Adrenal gland (tissue), 19 donors: ENCODE measurements around the gene NIFK. TPM values are rescaled to one million over a fixed set of nuclear protein-coding genes. Genes with fewer than 3 reads are reported as not detected.

Experiments
- DNase-seq, 7 donors: peaks; one replicate each; pipeline ENCODE4 v3.0.0-alpha.2; 2019 to 2020
- H3K27ac ChIP-seq, 5 donors: fragments of 200-600 bp; sonication (generic) in 4 of 5; 1 replicate in 3 of 5; 2 replicates in 2 of 5; pipeline versions ENCODE4 v1.5.1 to v1.8.0; 2016 to 2020; ENCODE audit warnings: mild to moderate bottlenecking in 1 of 5
- H3K27me3 ChIP-seq: fragments of 200-600 bp; 2 replicates; pipeline ENCODE4 v1.8.0; 2021
- H3K36me3 ChIP-seq, 2 donors: fragments of 200-600 bp; replicated peaks in 1 of 2; 1 replicate in 1 of 2; 2 replicates in 1 of 2; pipeline versions ENCODE4 v1.5.1 to v1.8.0; 2018 to 2022
- H3K4me1 ChIP-seq, 2 donors: fragments of 200-600 bp; replicated peaks in 1 of 2; 1 replicate in 1 of 2; 2 replicates in 1 of 2; pipeline versions ENCODE4 v1.5.1 to v1.8.0; 2018 to 2021
- H3K4me3 ChIP-seq, 4 donors: fragments of 200-600 bp; sonication (generic) in 3 of 4; one replicate each; pipeline ENCODE4 v1.5.1; 2016 to 2018
- H3K9me3 ChIP-seq, 3 donors: fragments of 200-600 bp; sonication (generic) in 1 of 3; replicated peaks in 1 of 3; 1 replicate in 2 of 3; 2 replicates in 1 of 3; pipeline versions ENCODE4 v1.5.1 to v1.8.0; 2016 to 2021
- CTCF ChIP-seq, 6 experiments: fragments of 450-650 bp in 4 of 6; fragments of 200-600 bp in 2 of 6; sonication (generic) in 1 of 6; IDR thresholded peaks; 1 replicate in 5 of 6; 2 replicates in 1 of 6; pipeline versions ENCODE4 v1.5.1 to v1.8.0; 2016 to 2021; ENCODE audit warnings: antibody characterized with exemption in 6 of 6, mild to moderate bottlenecking in 2 of 6, moderate library complexity in 1 of 6
- POLR2A ChIP-seq, 2 donors: fragments of 450-650 bp; IDR thresholded peaks; one replicate each; pipeline ENCODE4 v1.6.1; 2017; ENCODE audit warnings: antibody characterized with exemption in 2 of 2, mild to moderate bottlenecking in 2 of 2, moderate library complexity in 1 of 2
- WGBS, 4 donors: extraction: QIAGEN DNeasy Blood & Tissue Kit in 2 of 4; methylation state at CpG; one replicate each; pipeline versions ENCODE4 v1.1.5 to v1.1.7; 2013 to 2017; 5-methylcytosine and 5-hydroxymethylcytosine counted together
- intact Hi-C, 2 donors: fragments of 100-400 bp; cut with DNase I; formaldehyde crosslinking; loops; one replicate each; pipeline versions ENCODE4 v1.14.1 to v1.15.0; 2022 to 2023
- long read RNA-seq, 10 donors: library from polyadenylated mRNA in 3 of 10; unstranded in 2 of 10; stranded (forward) in 1 of 10; transcript quantifications; one replicate each; pipeline ENCODE4 v2.0.0 and lab custom pipeline, GENCODE V29; 2021 to 2026
- polyA plus RNA-seq, 3 donors: library from polyadenylated mRNA; stranded (reverse); fragments of 200-250 nt in 2 of 3; fragments of 350-450 nt in 1 of 3; fragmentation: Illumina TruSeq in 1 of 3; extraction: RNeasy Lipid Tissue Mini Kit (QIAGEN cat#74804) in 1 of 3; gene quantifications; one replicate each; pipeline ENCODE4 v1.2.3, GENCODE V29; 2013 to 2014
- total RNA-seq, 9 donors: library from RNA; depleted of rRNA in 4 of 9; stranded (reverse); fragments of >200 nt in 4 of 9; fragments of 120-200 nt in 1 of 9; fragmentation: NEBNext Ultra II Directional in 1 of 9; extraction: Animal tissue kit (Norgen Biotek cat#: 25700) in 1 of 9; gene quantifications; one replicate each; pipeline versions ENCODE4 v1.1.0 to v1.2.4, GENCODE V29; 2013 to 2023
- donor health status: healthy with polysubstance abuse.
- donor health status: Bipolar disorder and iron deficiency.
- donor health status: DM: yes; HTN: yes; CAD: no.
- donor health status: DM: no; HTN: no; CAD: no.
- donor health status: DM: no; HTN: no; CAD: no.
- donor health status: DM: yes; HTN: yes; CAD: no.

Gene NIFK
- total RNA-seq: 10 to 100 TPM; 13.2 to 88.3 (median 38.4) TPM
- polyA plus RNA-seq: 100 to 1,000 TPM in 1 of 3 donors, 10 to 100 TPM in 2; 68.1 to 134 (median 80.9) TPM
- long read RNA-seq, donor 1, transcript NIFK-205 (4 exons, 1,096 nt): minor isoform, 12 of 39 reads
- long read RNA-seq, donor 1, transcript NIFK-201 (7 exons, 1,734 nt): major isoform, 26 of 39 reads
- long read RNA-seq, donor 1, partial matches to known transcripts: 0 of 39 reads
- long read RNA-seq, donor 1, other reads (novel, unspliced or antisense): 0 of 39 reads
- long read RNA-seq, donor 2, transcript NIFK-201 (7 exons, 1,734 nt): major isoform, 20 of 28 reads
- long read RNA-seq, donor 2, transcript NIFK-205 (4 exons, 1,096 nt): minor isoform, 7 of 28 reads
- long read RNA-seq, donor 2, partial matches to known transcripts: 0 of 28 reads
- long read RNA-seq, donor 2, other reads (novel, unspliced or antisense): 0 of 28 reads
- long read RNA-seq, donor 3, transcript NIFK-201 (7 exons, 1,734 nt): major isoform, 22 of 28 reads
- long read RNA-seq, donor 3, partial matches to known transcripts: 0 of 28 reads
- long read RNA-seq, donor 3, other reads (novel, unspliced or antisense): 0 of 28 reads
- long read RNA-seq, donor 4, transcript NIFK-205 (4 exons, 1,096 nt): major isoform, 7 of 16 reads
- long read RNA-seq, donor 4, transcript NIFK-201 (7 exons, 1,734 nt): major isoform, 7 of 16 reads
- long read RNA-seq, donor 4, partial matches to known transcripts: 1 of 16 reads
- long read RNA-seq, donor 4, other reads (novel, unspliced or antisense): 1 of 16 reads
- long read RNA-seq, donor 5, transcript NIFK-201 (7 exons, 1,734 nt): major isoform, 35 of 37 reads
- long read RNA-seq, donor 5, partial matches to known transcripts: 0 of 37 reads
- long read RNA-seq, donor 5, other reads (novel, unspliced or antisense): 1 of 37 reads
- long read RNA-seq, donor 6, transcript NIFK-205 (4 exons, 1,096 nt): major isoform, 12 of 19 reads
- long read RNA-seq, donor 6, partial matches to known transcripts: 0 of 19 reads
- long read RNA-seq, donor 6, other reads (novel, unspliced or antisense): 2 of 19 reads
- long read RNA-seq, donor 7, transcript NIFK-201 (7 exons, 1,734 nt): major isoform, 13 of 22 reads
- long read RNA-seq, donor 7, partial matches to known transcripts: 0 of 22 reads
- long read RNA-seq, donor 7, other reads (novel, unspliced or antisense): 0 of 22 reads
- long read RNA-seq, donor 8, transcript NIFK-205 (4 exons, 1,096 nt): minor isoform, 5 of 39 reads
- long read RNA-seq, donor 8, transcript NIFK-201 (7 exons, 1,734 nt): major isoform, 30 of 39 reads
- long read RNA-seq, donor 8, partial matches to known transcripts: 0 of 39 reads
- long read RNA-seq, donor 8, other reads (novel, unspliced or antisense): 0 of 39 reads
- long read RNA-seq, donor 9, transcript NIFK-201 (7 exons, 1,734 nt): major isoform, 28 of 38 reads
- long read RNA-seq, donor 9, transcript NIFK-205 (4 exons, 1,096 nt): minor isoform, 5 of 38 reads
- long read RNA-seq, donor 9, partial matches to known transcripts: 0 of 38 reads
- long read RNA-seq, donor 9, other reads (novel, unspliced or antisense): 0 of 38 reads
- long read RNA-seq, donor 10, transcript NIFK-201 (7 exons, 1,734 nt): major isoform, 11 of 18 reads
- long read RNA-seq, donor 10, partial matches to known transcripts: 0 of 18 reads
- long read RNA-seq, donor 10, other reads (novel, unspliced or antisense): 0 of 18 reads

- intact Hi-C loops: no loop called here
These were observed at the start of gene NIFK for GRCh38 chr2:121736462-121737336. Gene NIFK (minus strand): TSS chr2:121736875. CDS start chr2:121736850, 25 bp downstream.

GRCh38 chr2:121783180-121783579 is 46.5 kb upstream of the NIFK start:
- H3K9me3 ChIP-seq: no peaks in the 10 kb centered on the region
- H3K4me1 ChIP-seq: no peaks in the 10 kb centered on the region
- no peak for TF ChIP-seq CTCF (IDR thresholded peaks at IDR 0.05)
- TF ChIP-seq POLR2A (IDR thresholded peaks at IDR 0.05): no peak
- H3K4me3 ChIP-seq: no peak overlapping the region
- WGBS, 4 donors: 54 to 75% (median 63%) methylated on average over 2 of the region's 2 CpGs
- intact Hi-C loops: no loop called here
- H3K27me3 ChIP-seq: no peaks in the 10 kb centered on the region
- no peak for DNase-seq
- no peaks in the 10 kb centered on the region for H3K36me3 ChIP-seq
- H3K27ac ChIP-seq: no peak overlapping the region

More at GRCh38 chr2:121736462-121737336, at the start of gene NIFK:
- Histone ChIP-seq H3K36me3 (peaks cover 0 to 20% of the 10 kb centered on the region in 2 donors), H3K9me3 (no peaks in the 10 kb centered on the region), H3K27ac (peak within 1 kb of the TSS in 4 of 5 donors; percentile 52 to 86 (median 74)), H3K4me3 (peak within 1 kb of the TSS; percentile 60 to 89 (median 76)), H3K4me1 (peaks cover 5 to 13% of the 10 kb centered on the region in 2 donors), H3K27me3 (no peaks in the 10 kb centered on the region)
- peak; percentile 99 to 100 (median 99) for DNase-seq
- TF ChIP-seq CTCF (IDR thresholded peaks at IDR 0.05) (peak in 2 of 6 experiments; percentile 14 to 16), POLR2A (IDR thresholded peaks at IDR 0.05) (peak; percentile 35 to 68)
- WGBS, 4 donors: 0 to 3% (median 0%) methylated on average over 6 to 93 of the region's 93 CpGs

- intact Hi-C loops: no loop called here
- H3K9me3 ChIP-seq: no peaks in the 10 kb centered on the region
- TF ChIP-seq CTCF (IDR thresholded peaks at IDR 0.05) (no peak), POLR2A (IDR thresholded peaks at IDR 0.05) (no peak)
- DNase-seq: no peak
- H3K4me3 ChIP-seq: no peak overlapping the region
- 63 to 72% (median 66%) methylated on average over 7 of the region's 7 CpGs for WGBS, 4 donors
- H3K4me1 ChIP-seq: no peaks in the 10 kb centered on the region
- no peaks in the 10 kb centered on the region for H3K27me3 ChIP-seq
- H3K27ac ChIP-seq: no peak overlapping the region
- no peaks in the 10 kb centered on the region for H3K36me3 ChIP-seq
These were observed 42.2 kb upstream of the NIFK start for GRCh38 chr2:121778741-121779487.
